T1000 (cell line): ENCODE results near the gene SOX10.
A peak's percentile ranks its signal among the peaks of the same experiment; 100 is the strongest.

Experiments used
- DNase-seq: peaks from one replicate; lab custom pipeline; 2025; ENCODE audit warnings: mixed read lengths; lab: John Stamatoyannopoulos, UW

Gene SOX10

GRCh38 chr22:37983860-37984791 lies at the start of gene SOX10:
Gene SOX10 (minus strand): TSS chr22:37984555. CDS start chr22:37983784, 771 bp downstream.
- no peak for DNase-seq

- no peak for DNase-seq
Measured at GRCh38 chr22:38033522-38034277, 49.3 kb upstream of the SOX10 start.

- DNase-seq = peak; percentile 65
Measured at GRCh38 chr22:38032681-38033521, 48.5 kb upstream of the SOX10 start.

- DNase-seq = no peak
Measured at GRCh38 chr22:38031491-38031890, 47.1 kb upstream of the SOX10 start.

GRCh38 chr22:38030311-38031133 lies 46.2 kb upstream of the SOX10 start:
- no peak for DNase-seq

GRCh38 chr22:38029901-38030300 lies 45.5 kb upstream of the SOX10 start:
- no peak for DNase-seq

GRCh38 chr22:38029370-38029769 lies 45.0 kb upstream of the SOX10 start:
- no peak for DNase-seq

GRCh38 chr22:38028344-38029130 lies 44.2 kb upstream of the SOX10 start:
- DNase-seq = no peak

GRCh38 chr22:38027487-38027886 lies 43.1 kb upstream of the SOX10 start:
- DNase-seq = no peak

- DNase-seq = no peak
Measured at GRCh38 chr22:38026130-38027111, 42.1 kb upstream of the SOX10 start.

GRCh38 chr22:38025514-38025913 lies 41.2 kb upstream of the SOX10 start:
- no peak for DNase-seq

GRCh38 chr22:38023045-38023444 lies 38.7 kb upstream of the SOX10 start:
- no peak for DNase-seq

- no peak for DNase-seq
Measured at GRCh38 chr22:38021206-38021605, 36.9 kb upstream of the SOX10 start.

- DNase-seq = no peak
Measured at GRCh38 chr22:38018938-38019827, 34.8 kb upstream of the SOX10 start.

GRCh38 chr22:38017939-38018885 lies 33.9 kb upstream of the SOX10 start:
- DNase-seq = no peak

- no peak for DNase-seq
Measured at GRCh38 chr22:38017272-38017920, 33.0 kb upstream of the SOX10 start.
